ENCODE data around the gene OXNAD1. TPM values are rescaled to one million over a fixed set of nuclear protein-coding genes. Genes with fewer than 3 reads are reported as not detected.

The OXNAD1 gene, protein sequence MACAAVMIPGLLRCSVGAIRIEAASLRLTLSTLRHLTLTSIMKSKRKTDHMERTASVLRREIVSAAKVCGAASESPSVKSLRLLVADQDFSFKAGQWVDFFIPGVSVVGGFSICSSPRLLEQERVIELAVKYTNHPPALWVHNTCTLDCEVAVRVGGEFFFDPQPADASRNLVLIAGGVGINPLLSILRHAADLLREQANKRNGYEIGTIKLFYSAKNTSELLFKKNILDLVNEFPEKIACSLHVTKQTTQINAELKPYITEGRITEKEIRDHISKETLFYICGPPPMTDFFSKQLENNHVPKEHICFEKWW
- 4.5 TPM for polyA plus RNA-seq (2013, experiment 1 of 2)
- polyA plus RNA-seq (2013, experiment 2 of 2): 3.8 TPM

- peaks cover 0 to 37% of the 10 kb centered on the region in 2 experiments for H3K36me3 ChIP-seq (ENCODE audit: control insufficient read depth in 1 of 2, insufficient read depth in 2 of 2, low read depth in 1 of 2, low read length in 2 of 2)
- no peaks in the 10 kb centered on the region for H3K9me3 ChIP-seq (ENCODE audit: control insufficient read depth, low read length)
- peak within 1 kb of the TSS in 1 of 2 experiments; percentile 13 for H3K14ac ChIP-seq (ENCODE audit: low read length in 2 of 2)
- H4K91ac ChIP-seq (ENCODE audit: low read length): no peak within 1 kb of the TSS
- peak within 1 kb of the TSS; percentile 97 for H3K4me2 ChIP-seq (ENCODE audit: low read length, poor library complexity, severe bottlenecking)
- H2BK120ac ChIP-seq (ENCODE audit: low read depth, low read length): no peak within 1 kb of the TSS
- peak within 1 kb of the TSS; percentile 76 for H4K8ac ChIP-seq (ENCODE audit: low read length)
- H3K79me1 ChIP-seq (replicated peaks; ENCODE audit: low read length, poor library complexity, severe bottlenecking): peaks cover 21% of the 10 kb centered on the region
- H2BK15ac ChIP-seq (ENCODE audit: low read depth, poor library complexity, severe bottlenecking): no peak within 1 kb of the TSS
- WGBS: under 1% methylated on average over 61 of the region's 61 CpGs
- H3K4ac ChIP-seq (ENCODE audit: low read depth in 1 of 2, low read length in 2 of 2): peak within 1 kb of the TSS; percentile 66 to 89
- peak within 1 kb of the TSS in 1 of 2 experiments; percentile 34 for H3K23ac ChIP-seq (ENCODE audit: low read length in 2 of 2)
- no peak within 1 kb of the TSS for H2AK5ac ChIP-seq (ENCODE audit: low read length, severe bottlenecking)
- DNase-seq: peak; percentile 100
- H3K18ac ChIP-seq (ENCODE audit: low read depth in 1 of 2, low read length in 2 of 2): peak within 1 kb of the TSS; percentile 46 to 78
- no peaks in the 10 kb centered on the region for H3K27me3 ChIP-seq (ENCODE audit: control insufficient read depth in 1 of 2, insufficient read depth in 1 of 2, low read length in 2 of 2)
- H2BK12ac ChIP-seq (ENCODE audit: low read length in 2 of 2): peak within 1 kb of the TSS in 1 of 2 experiments; percentile 24
- peak within 1 kb of the TSS; percentile 100 for H3K9ac ChIP-seq (ENCODE audit: low read length)
- peak within 1 kb of the TSS; percentile 72 for H3K27ac ChIP-seq (ENCODE audit: low read length, poor library complexity, severe bottlenecking)
- H2BK5ac ChIP-seq (ENCODE audit: low read depth, low read length, poor library complexity, severe bottlenecking): peak within 1 kb of the TSS; percentile 33
- H3K4me3 ChIP-seq (ENCODE audit: insufficient read depth in 1 of 2, low read depth in 1 of 2, low read length in 2 of 2): peak within 1 kb of the TSS; percentile 93
- peaks cover 2% of the 10 kb centered on the region for H3K4me1 ChIP-seq (ENCODE audit: control insufficient read depth, insufficient read depth, low read depth, low read length)
- peak within 1 kb of the TSS; percentile 91 for H2AFZ ChIP-seq (ENCODE audit: low read depth, low read length)
Observed at GRCh38 chr3:16264708-16265454, at the start of gene OXNAD1, which contains the start of gene DPH3. TSS of gene OXNAD1 (plus strand) at chr3:16265212. CDS start at chr3:16270953, 5,741 bp downstream. TSS of gene DPH3 (minus strand) at chr3:16264943. CDS start at chr3:16264876, 67 bp downstream.

DNA sequence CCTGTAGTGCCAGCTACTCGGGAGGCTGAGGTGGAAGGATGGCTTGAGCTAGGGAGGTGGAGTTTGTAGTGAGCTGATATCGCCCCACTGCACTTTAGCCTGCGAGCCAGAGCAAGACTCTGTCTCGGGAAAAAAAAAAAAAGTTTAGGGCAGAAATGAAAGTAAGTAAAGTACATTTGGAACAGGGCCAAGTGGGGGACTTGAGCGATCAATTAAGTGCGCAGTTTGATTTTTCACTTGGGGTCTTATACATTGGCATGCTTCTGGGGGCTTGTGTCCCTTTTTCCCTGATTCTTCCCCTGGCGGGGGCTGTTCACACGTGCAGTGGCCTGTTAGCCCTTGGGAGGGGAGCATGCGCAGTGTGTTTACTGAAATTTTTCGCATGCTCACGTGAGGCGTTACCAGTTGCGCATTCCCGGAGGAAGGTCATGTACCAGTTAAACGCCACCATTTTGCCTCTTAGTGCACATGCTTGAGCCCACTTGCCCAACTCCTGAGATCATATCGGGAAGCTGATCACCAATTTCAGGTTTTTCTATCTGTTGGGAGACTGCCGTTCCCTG is 48.6 kb upstream of the OXNAD1 start:
- H3K18ac ChIP-seq (ENCODE audit: low read depth in 1 of 2, low read length in 2 of 2): no peak overlapping the region
- H3K23ac ChIP-seq (ENCODE audit: low read length in 2 of 2): no peak overlapping the region
- no peak for DNase-seq
- no peaks in the 10 kb centered on the region for H3K4me1 ChIP-seq (ENCODE audit: control insufficient read depth, insufficient read depth, low read depth, low read length)
- no peak overlapping the region for H3K9ac ChIP-seq (ENCODE audit: low read length)
- H3K9me3 ChIP-seq (ENCODE audit: control insufficient read depth, low read length): no peaks in the 10 kb centered on the region
- H3K27ac ChIP-seq (ENCODE audit: low read length, poor library complexity, severe bottlenecking): no peak overlapping the region
- no peak overlapping the region for H2AK5ac ChIP-seq (ENCODE audit: low read length, severe bottlenecking)
- no peak overlapping the region for H3K4me2 ChIP-seq (ENCODE audit: low read length, poor library complexity, severe bottlenecking)
- no peak overlapping the region for H2BK15ac ChIP-seq (ENCODE audit: low read depth, poor library complexity, severe bottlenecking)
- H3K4ac ChIP-seq (ENCODE audit: low read depth in 1 of 2, low read length in 2 of 2): no peak overlapping the region
- H2BK120ac ChIP-seq (ENCODE audit: low read depth, low read length): no peak overlapping the region
- no peak overlapping the region for H3K14ac ChIP-seq (ENCODE audit: low read length in 2 of 2)
- H2BK12ac ChIP-seq (ENCODE audit: low read length in 2 of 2): no peak overlapping the region
- H4K91ac ChIP-seq (ENCODE audit: low read length): no peak overlapping the region
- WGBS: 97% methylated on average over 16 of the region's 17 CpGs
- H2BK5ac ChIP-seq (ENCODE audit: low read depth, low read length, poor library complexity, severe bottlenecking): no peak overlapping the region
- H3K4me3 ChIP-seq (ENCODE audit: insufficient read depth in 1 of 2, low read depth in 1 of 2, low read length in 2 of 2): no peak overlapping the region
- no peak overlapping the region for H4K8ac ChIP-seq (ENCODE audit: low read length)
- no peak overlapping the region for H2AFZ ChIP-seq (ENCODE audit: low read depth, low read length)
- H3K79me1 ChIP-seq (replicated peaks; ENCODE audit: low read length, poor library complexity, severe bottlenecking): no peaks in the 10 kb centered on the region
- H3K36me3 ChIP-seq (ENCODE audit: control insufficient read depth in 1 of 2, insufficient read depth in 2 of 2, low read depth in 1 of 2, low read length in 2 of 2): peaks cover 2 to 92% of the 10 kb centered on the region in 2 experiments
- H3K27me3 ChIP-seq (ENCODE audit: control insufficient read depth in 1 of 2, insufficient read depth in 1 of 2, low read length in 2 of 2): peaks cover 0 to 4% of the 10 kb centered on the region in 2 experiments

GRCh38 chr3:16219777-16220176 is 45.2 kb upstream of the OXNAD1 start:
- peaks cover 6% of the 10 kb centered on the region for H3K9me3 ChIP-seq (ENCODE audit: control insufficient read depth, low read length)
- no peak overlapping the region for H3K23ac ChIP-seq (ENCODE audit: low read length in 2 of 2)
- H2AFZ ChIP-seq (ENCODE audit: low read depth, low read length): no peak overlapping the region
- no peaks in the 10 kb centered on the region for H3K79me1 ChIP-seq (replicated peaks; ENCODE audit: low read length, poor library complexity, severe bottlenecking)
- no peak overlapping the region for H2BK120ac ChIP-seq (ENCODE audit: low read depth, low read length)
- H3K9ac ChIP-seq (ENCODE audit: low read length): no peak overlapping the region
- H3K4me2 ChIP-seq (ENCODE audit: low read length, poor library complexity, severe bottlenecking): no peak overlapping the region
- no peak for DNase-seq
- H2AK5ac ChIP-seq (ENCODE audit: low read length, severe bottlenecking): no peak overlapping the region
- no peak overlapping the region for H4K8ac ChIP-seq (ENCODE audit: low read length)
- no peak overlapping the region for H3K27ac ChIP-seq (ENCODE audit: low read length, poor library complexity, severe bottlenecking)
- H3K27me3 ChIP-seq (ENCODE audit: control insufficient read depth in 1 of 2, insufficient read depth in 1 of 2, low read length in 2 of 2): no peaks in the 10 kb centered on the region
- no peak overlapping the region for H3K14ac ChIP-seq (ENCODE audit: low read length in 2 of 2)
- no peaks in the 10 kb centered on the region for H3K4me1 ChIP-seq (ENCODE audit: control insufficient read depth, insufficient read depth, low read depth, low read length)
- 95% methylated on average over 3 of the region's 3 CpGs for WGBS
- H3K36me3 ChIP-seq (ENCODE audit: control insufficient read depth in 1 of 2, insufficient read depth in 2 of 2, low read depth in 1 of 2, low read length in 2 of 2): peaks cover 2 to 95% of the 10 kb centered on the region in 2 experiments
- H3K4me3 ChIP-seq (ENCODE audit: insufficient read depth in 1 of 2, low read depth in 1 of 2, low read length in 2 of 2): no peak overlapping the region
- no peak overlapping the region for H2BK15ac ChIP-seq (ENCODE audit: low read depth, poor library complexity, severe bottlenecking)
- no peak overlapping the region for H4K91ac ChIP-seq (ENCODE audit: low read length)
- no peak overlapping the region for H2BK5ac ChIP-seq (ENCODE audit: low read depth, low read length, poor library complexity, severe bottlenecking)
- H2BK12ac ChIP-seq (ENCODE audit: low read length in 2 of 2): no peak overlapping the region
- H3K4ac ChIP-seq (ENCODE audit: low read depth in 1 of 2, low read length in 2 of 2): no peak overlapping the region
- no peak overlapping the region for H3K18ac ChIP-seq (ENCODE audit: low read depth in 1 of 2, low read length in 2 of 2)

DNA sequence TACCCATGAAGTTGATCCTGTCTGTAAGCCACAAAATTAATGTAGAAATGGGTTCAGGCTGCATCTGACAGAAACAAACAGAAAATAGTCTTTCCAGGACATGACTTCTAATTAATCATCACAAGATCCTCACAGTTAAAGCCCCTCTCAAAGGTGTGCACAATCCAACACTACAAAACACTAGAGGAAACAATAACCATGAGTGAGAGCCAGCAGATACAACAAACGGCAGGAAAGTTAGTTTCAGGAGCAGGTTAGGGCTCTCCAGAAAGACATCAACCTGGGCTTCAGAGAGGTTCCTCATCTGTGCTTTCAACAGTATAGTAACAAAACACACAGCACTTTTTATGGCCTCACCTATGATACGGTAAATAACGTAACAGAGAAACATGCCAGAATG is 43.0 kb upstream of the OXNAD1 start:
- H2BK120ac ChIP-seq (ENCODE audit: low read depth, low read length): no peak overlapping the region
- no peak overlapping the region for H2AK5ac ChIP-seq (ENCODE audit: low read length, severe bottlenecking)
- H4K8ac ChIP-seq (ENCODE audit: low read length): no peak overlapping the region
- no peak overlapping the region for H3K18ac ChIP-seq (ENCODE audit: low read depth in 1 of 2, low read length in 2 of 2)
- no peak for DNase-seq
- H3K14ac ChIP-seq (ENCODE audit: low read length in 2 of 2): no peak overlapping the region
- no peaks in the 10 kb centered on the region for H3K79me1 ChIP-seq (replicated peaks; ENCODE audit: low read length, poor library complexity, severe bottlenecking)
- H2AFZ ChIP-seq (ENCODE audit: low read depth, low read length): no peak overlapping the region
- WGBS: 95% methylated on average over 2 of the region's 3 CpGs
- H2BK12ac ChIP-seq (ENCODE audit: low read length in 2 of 2): no peak overlapping the region
- H4K91ac ChIP-seq (ENCODE audit: low read length): no peak overlapping the region
- H3K4ac ChIP-seq (ENCODE audit: low read depth in 1 of 2, low read length in 2 of 2): no peak overlapping the region
- H3K36me3 ChIP-seq (ENCODE audit: control insufficient read depth in 1 of 2, insufficient read depth in 2 of 2, low read depth in 1 of 2, low read length in 2 of 2): peaks cover 2 to 95% of the 10 kb centered on the region in 2 experiments
- no peaks in the 10 kb centered on the region for H3K27me3 ChIP-seq (ENCODE audit: control insufficient read depth in 1 of 2, insufficient read depth in 1 of 2, low read length in 2 of 2)
- H3K4me3 ChIP-seq (ENCODE audit: insufficient read depth in 1 of 2, low read depth in 1 of 2, low read length in 2 of 2): no peak overlapping the region
- H3K27ac ChIP-seq (ENCODE audit: low read length, poor library complexity, severe bottlenecking): no peak overlapping the region
- no peak overlapping the region for H2BK15ac ChIP-seq (ENCODE audit: low read depth, poor library complexity, severe bottlenecking)
- H2BK5ac ChIP-seq (ENCODE audit: low read depth, low read length, poor library complexity, severe bottlenecking): no peak overlapping the region
- H3K9ac ChIP-seq (ENCODE audit: low read length): no peak overlapping the region
- H3K4me1 ChIP-seq (ENCODE audit: control insufficient read depth, insufficient read depth, low read depth, low read length): no peaks in the 10 kb centered on the region
- no peak overlapping the region for H3K4me2 ChIP-seq (ENCODE audit: low read length, poor library complexity, severe bottlenecking)
- H3K23ac ChIP-seq (ENCODE audit: low read length in 2 of 2): no peak overlapping the region
- peaks cover 6% of the 10 kb centered on the region for H3K9me3 ChIP-seq (ENCODE audit: control insufficient read depth, low read length)

Measured in mesenchymal stem cell (in vitro differentiated cells and primary cell).